CD4-positive, alpha-beta memory T cell (primary cell): ENCODE results near the gene MOG. TPM values are rescaled to one million over a fixed set of nuclear protein-coding genes. Genes with fewer than 3 reads are reported as not detected.
A peak's percentile ranks its signal among the peaks of the same experiment; 100 is the strongest.

ENCODE experiments used
- CTCF ChIA-PET: fragments of 350-600 bp; sonication (Branson Sonifier 250); formaldehyde crosslinking; loops from one replicate; lab custom pipeline; 2021; ENCODE audit warnings: inconsistent platforms; ENCODE audit not compliant: partially characterized antibody; lab: Charles Lee
- POLR2A ChIA-PET: fragments of 350-600 bp; sonication (Branson Sonifier 250); formaldehyde crosslinking; loops from one replicate; lab custom pipeline; 2021; ENCODE audit not compliant: partially characterized antibody; lab: Charles Lee
- DNase-seq, 5 donors: peaks; one replicate each; pipeline versions ENCODE4 v3.0.0 to v3.0.0-alpha.2; 2020 to 2022; ENCODE audit warnings: mixed read lengths in 1 of 5
- H3K27ac ChIP-seq: one replicate; pipeline ENCODE4 v1.7.0; 2013; ENCODE audit warnings: low read depth, low read length
- H3K27me3 ChIP-seq: 2 replicates; pipeline ENCODE4 v1.7.0; 2013; ENCODE audit warnings: mild to moderate bottlenecking, low read length, moderate library complexity; ENCODE audit not compliant: insufficient read depth
- H3K36me3 ChIP-seq: 2 replicates; pipeline ENCODE4 v1.7.0; 2013; ENCODE audit warnings: mild to moderate bottlenecking, low read length, moderate library complexity; ENCODE audit not compliant: insufficient read depth
- H3K4me1 ChIP-seq: 2 replicates; pipeline ENCODE4 v1.7.0; 2013; ENCODE audit warnings: mild to moderate bottlenecking, low read length, moderate library complexity; ENCODE audit not compliant: insufficient read depth
- H3K4me3 ChIP-seq, 2 donors: one replicate each; pipeline ENCODE4 v1.7.0; 2013; ENCODE audit warnings: low read length in 2 of 2, mild to moderate bottlenecking in 1 of 2
- H3K9me3 ChIP-seq, 2 donors: one replicate each; pipeline ENCODE4 v1.7.0; 2013; ENCODE audit warnings: low read length in 2 of 2, control low read depth in 1 of 2; ENCODE audit not compliant: control insufficient read depth in 1 of 2
- H3K27ac Mint-ChIP-seq, 7 donors: one replicate each; pipeline ENCODE4 v1.8.0; 2020 to 2021; ENCODE audit warnings: mixed read lengths in 7 of 7, mild to moderate bottlenecking in 6 of 7, inconsistent platforms in 3 of 7, moderate library complexity in 3 of 7
- H3K27me3 Mint-ChIP-seq, 2 donors: one replicate each; pipeline ENCODE4 v1.8.0; 2020 to 2021; ENCODE audit warnings: mixed read lengths in 2 of 2
- H3K36me3 Mint-ChIP-seq, 2 donors: one replicate each; pipeline ENCODE4 v1.8.0; 2020 to 2021; ENCODE audit warnings: mixed read lengths in 2 of 2, inconsistent platforms in 1 of 2, mild to moderate bottlenecking in 1 of 2
- H3K4me1 Mint-ChIP-seq, 4 donors: one replicate each; pipeline ENCODE4 v1.8.0; 2020 to 2021; ENCODE audit warnings: mixed read lengths in 4 of 4, mild to moderate bottlenecking in 1 of 4
- H3K4me3 Mint-ChIP-seq, 8 donors: one replicate each; pipeline ENCODE4 v1.8.0; 2020 to 2021; ENCODE audit warnings: mixed read lengths in 8 of 8, mild to moderate bottlenecking in 7 of 8, moderate library complexity in 6 of 8, inconsistent platforms in 3 of 8
- H3K9me3 Mint-ChIP-seq, 8 donors: one replicate each; pipeline ENCODE4 v1.8.0; 2020 to 2021; ENCODE audit warnings: mixed read lengths in 8 of 8, mild to moderate bottlenecking in 5 of 8, inconsistent platforms in 3 of 8, moderate library complexity in 1 of 8
- intact Hi-C: fragments of 100-400 bp; cut with micrococcal nuclease; formaldehyde crosslinking; loops from one replicate; pipeline ENCODE4 v1.15.1; 2023
- polyA plus RNA-seq, 2 donors: library from polyadenylated mRNA; unstranded; fragments of 300-500 nt; fragmentation: Illumina TruSeq; gene quantifications; one replicate each; pipeline ENCODE4 v1.2.3, GENCODE V29; 2021
- total RNA-seq, 2 experiments: library from RNA; stranded (reverse); gene quantifications; one replicate each; pipeline ENCODE4 v1.2.3, GENCODE V29; 2021

MOG gene
- total and polyA plus RNA-seq, 4 experiments from 2014 or later, result not detected

GRCh38 chr6:29705389-29706231, 48.7 kb downstream of the MOG start:
- no peak overlapping the region for H3K27ac ChIP-seq
- intact Hi-C loops, result loop anchor here (1.0 to 5.0 kb wide), 4 partner anchors 33 to 262 kb away; no protein-coding TSS in a partner anchor
- no peaks in the 10 kb centered on the region for H3K27me3 ChIP-seq
- Mint-ChIP-seq H3K9me3 (peaks cover 0 to 2% (median 0%) of the 10 kb centered on the region in 8 donors), H3K36me3 (no peaks in the 10 kb centered on the region), H3K27me3 (peaks cover 6 to 15% of the 10 kb centered on the region in 2 donors), H3K4me3 (peak overlapping the region in 4 of 8 donors; percentile 33 to 64 (median 44)), H3K27ac (peak overlapping the region; percentile 63 to 90 (median 83)), H3K4me1 (peaks cover 38 to 58% (median 51%) of the 10 kb centered on the region in 4 donors)
- H3K4me3 ChIP-seq, result no peak overlapping the region
- H3K4me1 ChIP-seq, result peaks cover 54% of the 10 kb centered on the region
- H3K36me3 ChIP-seq, result no peaks in the 10 kb centered on the region
- no peaks in the 10 kb centered on the region for H3K9me3 ChIP-seq
- ChIA-PET CTCF (interaction anchor here (0.6 to 8.2 kb wide), 17 partner anchors 9 to 129 kb away, joined by 3 to 100 read pairs (median 4); no protein-coding TSS in a partner anchor), POLR2A (interaction anchor here (1.0 to 10.0 kb wide), 5 partner anchors 11 to 129 kb away, joined by 3 to 158 read pairs (median 4); no protein-coding TSS in a partner anchor)
- peak in 2 of 5 donors; percentile 48 to 51 for DNase-seq

GRCh38 chr6:29708432-29709179, 51.7 kb downstream of the MOG start:
- Mint-ChIP-seq H3K27me3 (peaks cover 0 to 4% of the 10 kb centered on the region in 2 donors), H3K27ac (peak overlapping the region; percentile 83 to 96 (median 93)), H3K4me1 (peaks cover 54 to 86% (median 75%) of the 10 kb centered on the region in 4 donors), H3K9me3 (peaks cover 0 to 2% (median 0%) of the 10 kb centered on the region in 8 donors), H3K4me3 (peak overlapping the region; percentile 77 to 88 (median 86)), H3K36me3 (no peaks in the 10 kb centered on the region)
- DNase-seq, result peak; percentile 88 to 95 (median 93)
- H3K4me3 ChIP-seq, result peak overlapping the region; percentile 53 to 64
- H3K9me3 ChIP-seq, result no peaks in the 10 kb centered on the region
- H3K36me3 ChIP-seq, result no peaks in the 10 kb centered on the region
- intact Hi-C loops, result loop anchor here (1.0 to 5.0 kb wide), 3 partner anchors 14 to 259 kb away; partner anchors contain the start of gene HLA-F
- POLR2A ChIA-PET, result interaction anchor here (0.8 to 10.0 kb wide), 17 partner anchors 8 to 358 kb away, joined by 3 to 158 read pairs (median 6); partner anchors contain the start of genes HLA-F and PPP1R11
- CTCF ChIA-PET, result interaction anchor here (1.0 to 8.2 kb wide), 11 partner anchors 8 to 127 kb away, joined by 3 to 100 read pairs (median 10); no protein-coding TSS in a partner anchor
- H3K4me1 ChIP-seq, result peaks cover 72% of the 10 kb centered on the region
- H3K27ac ChIP-seq, result peak overlapping the region; percentile 36
- H3K27me3 ChIP-seq, result no peaks in the 10 kb centered on the region

- POLR2A ChIA-PET, result interaction anchor here (0.8 to 10.0 kb wide), 15 partner anchors 8 to 357 kb away, joined by 3 to 158 read pairs (median 7); partner anchors contain the start of genes HLA-F and PPP1R11
- peak overlapping the region; percentile 53 to 64 for H3K4me3 ChIP-seq
Observed at GRCh38 chr6:29709188-29709587, 52.3 kb downstream of the MOG start.

GRCh38 chr6:29710281-29710941, 53.5 kb downstream of the MOG start:
- no peak for DNase-seq
- H3K4me3 ChIP-seq, result no peak overlapping the region
- H3K9me3 ChIP-seq, result no peaks in the 10 kb centered on the region
- intact Hi-C loops, result no loop called here
- H3K27me3 ChIP-seq, result no peaks in the 10 kb centered on the region
- H3K4me3 Mint-ChIP-seq, result peak overlapping the region in 7 of 8 donors; percentile 5 to 78 (median 48)
- H3K27ac ChIP-seq, result no peak overlapping the region
- H3K36me3 Mint-ChIP-seq, result no peaks in the 10 kb centered on the region
- ChIA-PET CTCF (interaction anchor here (1.0 to 8.2 kb wide), 2 partner anchors 28 to 41 kb away, joined by 3 to 100 read pairs; no protein-coding TSS in a partner anchor), POLR2A (interaction anchor here (0.8 to 10.0 kb wide), 4 partner anchors 11 to 43 kb away, joined by 3 to 158 read pairs (median 9); partner anchors contain the start of gene HLA-F)
- H3K4me1 ChIP-seq, result peaks cover 72% of the 10 kb centered on the region
- H3K27ac Mint-ChIP-seq, result peak overlapping the region; percentile 63 to 87 (median 83)
- no peaks in the 10 kb centered on the region for H3K27me3 Mint-ChIP-seq
- H3K36me3 ChIP-seq, result no peaks in the 10 kb centered on the region
- H3K9me3 Mint-ChIP-seq, result no peaks in the 10 kb centered on the region
- peaks cover 52 to 87% (median 76%) of the 10 kb centered on the region in 4 donors for H3K4me1 Mint-ChIP-seq

More at GRCh38 chr6:29709188-29709587, 52.3 kb downstream of the MOG start:
- H3K27ac ChIP-seq, result peak overlapping the region; percentile 36
- no peaks in the 10 kb centered on the region for H3K36me3 ChIP-seq
- H3K4me3 Mint-ChIP-seq, result peak overlapping the region; percentile 77 to 88 (median 86)
- no peaks in the 10 kb centered on the region for H3K9me3 Mint-ChIP-seq
- H3K9me3 ChIP-seq, result no peaks in the 10 kb centered on the region
- CTCF ChIA-PET, result interaction anchor here (1.5 to 8.2 kb wide), 10 partner anchors 7 to 126 kb away, joined by 6 to 100 read pairs (median 12); no protein-coding TSS in a partner anchor
- no peaks in the 10 kb centered on the region for H3K27me3 ChIP-seq
- peaks cover 52 to 86% (median 75%) of the 10 kb centered on the region in 4 donors for H3K4me1 Mint-ChIP-seq
- no peak for DNase-seq
- H3K36me3 Mint-ChIP-seq, result no peaks in the 10 kb centered on the region
- intact Hi-C loops, result loop anchor here (2.0 to 5.0 kb wide), 2 partner anchors 14 to 258 kb away; partner anchors contain the start of gene HLA-F
- peaks cover 72% of the 10 kb centered on the region for H3K4me1 ChIP-seq
- peak overlapping the region; percentile 83 to 96 (median 93) for H3K27ac Mint-ChIP-seq
- no peaks in the 10 kb centered on the region for H3K27me3 Mint-ChIP-seq

GRCh38 chr6:29720863-29721262, 64.0 kb downstream of the MOG start:
- H3K4me1 ChIP-seq, result peaks cover 36% of the 10 kb centered on the region
- H3K27me3 Mint-ChIP-seq, result no peaks in the 10 kb centered on the region
- peaks cover 20 to 28% of the 10 kb centered on the region in 2 donors for H3K36me3 Mint-ChIP-seq
- H3K27ac Mint-ChIP-seq, result peak overlapping the region in 1 of 7 donors; percentile 96
- no peak overlapping the region for H3K27ac ChIP-seq
- no peak overlapping the region for H3K4me3 ChIP-seq
- H3K27me3 ChIP-seq, result no peaks in the 10 kb centered on the region
- no peaks in the 10 kb centered on the region for H3K9me3 ChIP-seq
- intact Hi-C loops, result loop anchor here (5.0 kb wide), 2 partner anchors 71 to 246 kb away; no protein-coding TSS in a partner anchor
- H3K4me1 Mint-ChIP-seq, result peaks cover 14 to 52% (median 21%) of the 10 kb centered on the region in 4 donors
- peak in 1 of 5 donors; percentile 29 for DNase-seq
- H3K36me3 ChIP-seq, result peaks cover 18% of the 10 kb centered on the region
- no peak overlapping the region for H3K4me3 Mint-ChIP-seq
- POLR2A ChIA-PET, result interaction anchor here (2.9 to 3.1 kb wide), 2 partner anchors 9 to 13 kb away, joined by 13 to 26 read pairs; no protein-coding TSS in a partner anchor
- CTCF ChIA-PET, result interaction anchor here (0.8 to 3.1 kb wide), 5 partner anchors 13 to 67 kb away, joined by 3 to 16 read pairs (median 9); no protein-coding TSS in a partner anchor
- H3K9me3 Mint-ChIP-seq, result no peaks in the 10 kb centered on the region
